NCI-H524 (cell line): Measurements from ENCODE around the gene CNNM4.

Source experiments
- DNase-seq, 2 experiments: peaks; one replicate each; lab custom pipeline; 2025; lab: John Stamatoyannopoulos, UW

CNNM4 gene

DNA sequence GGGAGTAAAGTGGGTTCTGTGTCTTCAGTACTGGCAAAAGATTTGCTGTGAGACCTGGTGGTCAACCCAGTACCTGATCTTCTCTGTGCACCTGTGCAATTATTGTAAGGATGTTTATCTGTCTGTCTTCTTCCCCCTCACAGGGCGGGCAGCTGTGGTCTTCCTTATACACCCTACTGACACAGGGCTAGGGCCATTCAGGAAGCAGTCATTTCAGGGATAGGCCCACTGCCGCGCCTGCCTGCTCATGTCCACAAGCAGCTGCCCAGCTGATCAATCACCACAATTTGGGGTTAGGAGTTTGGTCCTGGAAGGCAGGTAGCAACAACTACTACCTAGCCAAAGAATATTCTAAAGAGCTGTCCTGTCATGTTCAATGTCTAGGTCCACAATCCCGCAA is 1.2 kb upstream of the CNNM4 start:
- DNase-seq = no peak

DNA sequence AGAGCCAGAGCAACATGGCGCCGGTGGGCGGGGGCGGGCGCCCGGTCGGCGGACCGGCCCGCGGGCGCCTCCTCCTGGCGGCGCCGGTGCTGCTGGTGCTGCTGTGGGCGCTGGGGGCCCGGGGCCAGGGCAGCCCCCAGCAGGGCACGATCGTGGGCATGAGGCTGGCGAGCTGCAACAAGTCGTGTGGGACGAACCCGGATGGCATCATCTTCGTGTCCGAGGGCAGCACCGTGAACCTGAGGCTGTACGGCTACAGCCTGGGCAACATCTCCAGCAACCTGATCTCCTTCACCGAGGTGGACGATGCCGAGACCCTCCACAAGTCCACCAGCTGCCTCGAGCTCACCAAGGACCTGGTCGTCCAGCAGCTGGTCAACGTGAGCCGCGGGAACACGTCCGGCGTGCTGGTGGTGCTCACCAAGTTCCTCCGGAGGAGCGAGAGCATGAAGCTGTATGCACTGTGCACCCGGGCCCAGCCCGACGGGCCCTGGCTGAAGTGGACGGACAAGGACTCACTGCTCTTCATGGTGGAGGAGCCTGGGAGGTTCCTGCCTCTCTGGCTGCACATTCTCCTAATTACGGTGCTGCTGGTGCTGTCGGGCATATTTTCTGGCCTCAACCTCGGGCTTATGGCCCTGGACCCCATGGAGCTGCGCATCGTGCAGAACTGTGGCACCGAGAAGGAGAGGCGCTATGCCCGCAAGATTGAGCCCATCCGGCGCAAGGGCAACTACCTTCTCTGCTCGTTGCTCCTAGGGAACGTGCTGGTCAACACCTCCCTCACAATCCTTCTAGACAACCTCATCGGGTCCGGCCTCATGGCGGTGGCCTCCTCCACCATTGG is 507 bp downstream of the CNNM4 start:
- DNase-seq = no peak

DNA sequence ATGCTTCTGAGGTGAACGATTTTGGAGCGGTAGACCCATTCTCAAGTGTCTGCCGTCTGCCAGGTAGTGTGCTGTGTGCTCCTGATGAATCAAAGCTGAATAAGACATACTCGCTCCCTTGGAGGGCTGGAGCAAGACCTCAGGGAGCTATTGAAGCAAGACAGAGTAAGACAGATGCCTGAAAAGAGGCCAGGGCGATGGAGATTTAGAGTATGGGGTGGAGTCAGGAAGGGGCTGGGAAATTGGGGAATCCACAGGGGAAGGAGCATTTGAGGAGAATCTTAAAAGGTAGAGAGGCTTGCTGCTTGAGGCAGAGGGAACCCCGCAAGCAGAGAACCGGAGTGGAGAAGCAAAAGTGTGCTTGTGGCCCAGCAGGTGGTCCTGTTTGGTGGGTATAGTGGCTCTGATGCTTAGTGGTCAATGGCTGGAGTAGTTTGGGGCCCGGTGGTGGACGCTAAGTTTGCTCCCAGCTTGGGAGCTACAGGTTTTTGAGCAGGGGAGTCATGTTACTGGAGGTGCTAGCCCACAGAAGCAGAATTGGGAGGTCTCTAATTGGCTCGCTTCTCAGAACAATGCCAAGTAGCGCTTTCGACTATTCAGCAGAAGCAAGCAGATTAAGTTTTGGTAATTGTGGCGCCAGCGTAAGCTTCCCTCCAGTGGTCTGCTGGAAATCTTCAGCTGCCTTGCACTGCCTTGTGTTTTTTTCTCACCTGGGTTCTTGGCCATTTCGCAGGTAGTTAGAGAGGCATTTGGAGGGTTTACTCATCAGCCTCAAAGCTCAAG is 2.0 kb downstream of the CNNM4 start:
- peak; percentile 50 to 67 for DNase-seq

DNA sequence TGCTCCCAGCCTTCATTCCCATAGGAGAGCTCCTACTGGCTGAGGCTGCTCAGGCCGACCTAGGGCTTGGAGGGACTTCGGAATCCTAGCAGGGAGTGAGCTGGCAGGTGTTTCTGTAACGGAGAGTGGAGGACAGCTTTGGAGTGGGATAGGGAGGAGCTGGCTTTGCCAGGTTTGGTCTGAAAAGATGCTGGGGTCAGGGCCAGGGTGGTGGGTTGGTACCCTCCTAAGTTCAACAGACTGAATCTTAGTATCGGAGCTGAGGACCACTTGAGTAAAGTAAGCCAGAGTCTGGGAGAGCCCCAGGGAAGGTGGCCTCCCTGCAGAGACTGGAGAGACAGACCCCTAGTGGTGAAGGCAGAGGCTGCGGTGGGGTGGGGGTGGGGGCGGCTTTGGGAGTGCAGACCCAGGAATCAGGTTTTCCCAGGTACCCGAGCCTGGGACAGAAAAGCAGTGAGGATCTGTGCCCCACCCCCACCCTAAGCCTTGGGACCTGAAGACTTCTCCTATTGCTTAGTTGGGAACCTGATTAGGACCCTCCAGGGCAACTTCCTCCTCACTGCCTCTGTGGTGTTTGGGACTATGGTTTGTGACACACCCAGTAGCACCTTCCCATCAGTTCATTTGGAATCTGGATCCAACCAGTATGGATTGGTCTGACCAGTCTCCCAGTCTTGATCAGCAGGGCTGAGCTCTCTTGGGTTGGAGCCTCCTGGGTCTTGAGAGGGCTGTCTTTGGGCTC is 3.0 kb downstream of the CNNM4 start:
- peak in 1 of 2 experiments; percentile 63 for DNase-seq

DNA sequence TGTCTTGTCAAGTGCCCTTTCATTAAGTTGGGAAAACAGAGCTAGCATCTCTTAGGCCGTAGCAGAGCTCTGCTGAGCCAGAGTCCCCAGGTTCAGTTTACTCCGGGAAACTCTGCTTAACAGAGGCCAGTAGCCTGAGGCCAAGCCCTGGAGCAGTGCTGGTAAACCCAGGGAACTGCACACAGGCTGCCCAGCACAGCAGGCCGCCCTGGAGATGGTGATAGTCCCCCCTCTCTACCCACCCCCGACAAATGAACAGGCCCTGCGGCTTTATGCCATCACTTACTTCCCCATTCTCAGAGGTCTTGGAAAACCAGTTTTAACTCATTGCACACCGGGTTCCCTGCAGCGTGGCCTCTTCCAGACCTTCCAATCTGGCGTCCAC is 3.5 kb downstream of the CNNM4 start:
- DNase-seq = no peak

DNA sequence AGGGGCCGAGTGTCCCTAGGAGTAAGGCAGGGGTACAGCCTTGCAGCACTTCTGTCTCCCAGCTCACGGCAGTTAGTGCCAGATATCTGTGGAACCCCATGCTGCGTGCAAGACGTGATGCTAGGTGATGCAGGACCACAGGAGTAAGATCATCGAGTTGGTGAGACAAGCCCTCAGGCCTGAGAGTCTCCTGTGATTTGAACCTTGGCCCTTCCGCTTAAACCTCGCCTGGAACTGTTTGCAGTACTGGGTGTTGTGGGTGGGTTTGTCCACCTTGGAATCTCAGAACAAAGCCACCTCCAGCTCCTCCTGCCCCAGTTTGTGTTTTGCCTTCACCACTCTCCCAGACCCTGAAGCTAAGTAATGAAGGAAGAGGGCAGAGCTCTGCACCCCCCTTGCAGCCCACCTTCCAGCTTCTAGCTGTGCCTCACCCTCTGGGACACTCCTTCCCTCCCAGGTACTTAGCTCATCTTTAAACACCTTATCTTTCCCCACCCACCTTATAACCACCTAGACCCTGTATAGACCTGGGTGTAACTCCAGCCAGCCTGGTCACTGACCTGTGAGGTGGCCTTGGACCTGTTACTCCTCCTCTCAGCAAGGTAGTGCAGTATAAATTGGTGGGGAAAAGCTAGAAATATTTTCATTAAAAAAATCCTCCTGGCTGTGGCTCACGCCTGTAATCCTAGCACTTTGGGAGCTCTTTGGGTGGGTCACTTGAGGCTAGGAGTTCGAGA is 6.6 kb downstream of the CNNM4 start:
- DNase-seq = no peak

DNA sequence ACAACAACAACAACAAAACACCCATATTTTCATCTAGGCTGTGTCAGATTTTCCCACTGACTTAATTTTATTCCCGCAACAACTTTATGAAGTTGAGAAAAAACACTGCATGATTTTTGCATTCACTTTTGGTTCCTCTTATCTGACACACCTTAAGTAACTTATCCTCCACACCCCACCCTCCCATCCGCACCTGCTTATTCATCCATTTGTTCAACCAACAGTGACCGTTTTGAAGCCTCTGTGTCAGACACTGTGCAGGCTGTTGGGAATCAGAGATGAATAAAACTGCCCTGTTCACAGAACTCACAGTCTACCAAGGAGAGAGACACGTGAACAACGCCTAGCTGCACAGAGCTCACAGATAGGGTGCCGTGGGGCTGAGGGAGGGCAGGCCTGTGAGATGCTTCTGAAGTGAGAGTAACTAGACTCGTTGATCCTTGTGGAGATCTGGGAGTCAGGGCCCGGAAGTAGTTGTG is 7.4 kb downstream of the CNNM4 start:
- no peak for DNase-seq

DNA sequence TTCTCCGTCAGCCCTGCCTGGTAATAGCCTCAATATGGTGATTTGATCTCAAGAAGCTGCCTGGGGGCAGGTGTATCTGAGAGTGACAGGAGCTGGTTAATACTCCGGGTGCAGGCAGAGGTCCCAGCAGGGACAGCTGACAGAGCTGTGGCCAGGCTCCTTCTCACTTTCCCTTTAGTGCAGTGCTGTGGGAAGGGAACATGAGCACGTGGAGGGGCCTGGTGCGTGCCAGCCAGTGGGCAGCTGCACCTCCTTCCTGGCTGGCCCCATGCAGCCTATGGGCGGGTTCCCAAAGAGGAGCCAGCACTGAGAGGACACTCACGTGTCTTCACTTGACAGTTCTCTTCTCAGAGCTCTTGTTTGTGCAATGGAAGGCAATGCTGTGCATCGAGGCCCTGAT is 9.1 kb downstream of the CNNM4 start:
- DNase-seq = no peak

DNA sequence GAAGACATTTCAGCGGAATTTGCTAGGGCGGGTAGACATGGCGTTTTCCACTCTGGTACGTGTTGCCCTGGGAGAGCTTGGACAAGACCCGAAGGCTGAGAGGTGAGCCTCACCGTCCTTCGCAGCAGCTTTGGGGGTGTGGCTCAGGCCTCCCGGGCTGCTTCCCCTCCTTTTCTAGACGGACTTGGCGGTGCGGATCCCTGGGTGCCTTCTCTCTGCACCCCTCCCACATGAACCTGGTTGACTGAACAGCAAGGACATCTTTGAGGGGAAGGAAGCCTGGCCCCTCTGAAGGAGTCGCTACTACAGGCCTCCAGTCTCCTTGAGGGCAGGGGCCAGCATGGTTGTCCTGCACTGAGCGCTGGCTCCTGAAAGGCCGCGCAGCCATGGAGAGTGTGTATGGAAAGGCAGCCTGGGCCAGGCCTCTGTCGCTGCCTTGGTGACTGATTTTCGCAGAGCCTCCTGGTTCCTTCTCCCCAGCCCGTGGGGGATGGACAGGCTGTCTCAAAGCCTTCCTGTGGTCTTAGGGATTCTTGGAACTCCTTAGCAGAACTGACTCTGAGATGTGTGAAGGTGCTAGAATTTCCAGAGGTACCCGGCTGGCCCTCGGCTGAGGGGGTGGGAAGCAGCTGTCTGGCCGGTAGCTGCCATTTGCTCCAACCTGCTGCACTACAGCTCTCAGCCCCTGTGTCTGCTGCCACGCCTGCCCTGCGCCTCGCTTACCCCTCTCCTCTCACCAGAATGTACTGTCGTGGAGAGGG is 9.9 kb downstream of the CNNM4 start:
- no peak for DNase-seq

DNA sequence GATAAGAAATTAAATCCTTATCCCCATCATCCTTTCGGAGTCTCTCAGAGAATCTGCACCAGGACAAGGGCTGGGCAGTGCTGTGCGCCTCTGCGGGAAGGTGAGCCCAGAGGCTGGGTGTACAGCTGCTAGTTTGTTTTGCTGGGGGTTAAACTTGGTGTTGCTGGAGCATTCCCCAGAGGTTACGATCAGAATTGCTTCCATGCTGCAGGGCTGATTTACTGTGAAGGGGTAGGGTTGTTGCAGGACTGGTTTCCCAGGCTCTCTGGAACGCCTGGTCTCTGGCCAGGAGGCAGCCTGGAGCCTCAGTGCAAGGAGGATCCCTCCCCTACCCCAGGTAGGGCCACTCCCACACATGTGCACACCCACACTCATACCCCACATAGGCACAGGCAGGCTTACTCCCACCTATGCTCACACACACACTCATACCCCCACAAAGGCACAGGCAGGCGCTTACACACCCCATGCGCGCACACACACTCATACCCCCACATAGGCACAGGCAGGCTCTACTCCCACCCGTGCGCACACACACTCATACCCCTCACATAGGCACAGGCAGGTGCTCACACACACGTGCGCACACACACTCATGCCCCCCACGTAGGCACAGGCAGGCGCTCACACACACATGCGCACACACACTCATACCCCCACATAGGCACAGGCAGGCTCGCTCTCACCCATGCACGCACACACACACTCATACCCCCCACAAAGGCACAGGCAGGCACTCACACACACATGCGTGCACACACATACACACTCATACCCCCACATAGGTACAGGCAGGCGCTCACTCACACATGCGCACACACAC is 11.3 kb downstream of the CNNM4 start:
- DNase-seq = no peak

DNA sequence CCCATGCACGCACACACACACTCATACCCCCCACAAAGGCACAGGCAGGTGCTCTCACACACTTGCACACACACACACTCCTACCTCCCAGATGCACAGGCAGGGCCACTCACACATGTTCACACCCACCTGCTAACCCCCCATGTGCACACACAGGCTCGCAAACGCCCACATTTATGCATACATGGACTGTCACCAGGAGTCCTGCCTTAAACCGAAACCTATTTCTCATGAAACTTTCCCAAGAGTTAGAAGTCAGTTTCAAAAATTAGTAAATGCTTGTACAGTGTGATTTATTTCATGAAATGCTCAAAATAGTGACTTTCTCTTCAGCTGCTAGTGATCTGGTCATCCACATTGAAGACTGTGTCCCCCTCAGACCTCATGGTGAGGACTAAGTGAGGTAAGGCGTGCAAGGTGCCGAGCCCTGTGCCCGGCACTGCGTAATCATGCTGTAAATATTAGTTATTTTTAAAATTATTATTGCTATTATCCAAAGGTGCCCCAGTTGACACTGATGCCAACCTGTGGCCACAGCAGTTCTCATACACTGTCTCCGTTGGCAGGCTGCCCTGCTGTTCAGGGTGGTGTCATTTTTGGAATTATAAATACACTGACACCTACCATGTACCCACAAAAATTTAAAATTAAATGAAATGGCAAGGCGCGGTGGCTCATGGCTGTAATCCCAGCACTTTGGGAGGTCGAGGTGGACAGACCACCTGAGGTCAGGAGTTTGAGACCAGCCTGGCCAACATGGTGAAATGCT is 12.4 kb downstream of the CNNM4 start:
- DNase-seq = no peak

DNA sequence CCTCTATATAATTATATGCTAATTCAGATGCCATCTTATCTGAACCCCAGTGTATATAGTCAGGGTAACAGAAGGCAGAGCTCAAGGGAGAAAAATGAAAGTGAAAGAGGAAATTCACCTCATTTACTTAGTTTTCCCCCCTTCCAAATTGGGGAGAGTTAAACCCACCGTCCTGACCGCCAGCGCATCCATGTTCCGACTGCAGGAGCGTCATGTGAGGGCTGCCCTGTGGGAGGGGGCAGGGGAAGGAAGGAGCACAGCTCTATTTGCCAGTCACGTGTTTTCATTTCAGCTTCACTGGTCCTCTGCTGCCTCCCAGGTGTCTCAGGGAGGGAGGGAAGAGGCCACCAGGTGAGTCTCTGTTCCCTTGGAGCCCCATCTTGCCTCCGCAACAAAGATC is 13.2 kb downstream of the CNNM4 start:
- no peak for DNase-seq

DNA sequence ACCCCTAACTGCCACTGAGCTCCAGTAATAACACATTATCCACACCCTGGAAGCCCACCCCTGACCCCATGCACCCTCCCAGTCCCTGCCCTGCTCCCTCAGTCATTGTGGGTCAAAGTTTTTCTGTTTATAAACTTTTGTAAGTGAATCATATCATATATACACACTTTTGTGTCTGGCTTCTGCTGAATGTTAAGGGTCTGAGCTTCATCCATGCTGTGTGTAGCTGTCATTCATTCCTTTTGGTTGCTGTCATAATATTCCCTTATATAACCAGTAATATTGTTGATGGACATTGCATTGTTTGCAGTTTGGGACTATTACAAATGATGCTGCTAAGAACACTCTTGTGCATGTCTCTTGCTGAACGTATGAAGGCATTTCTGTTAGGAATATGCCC is 14.5 kb downstream of the CNNM4 start:
- DNase-seq = no peak

DNA sequence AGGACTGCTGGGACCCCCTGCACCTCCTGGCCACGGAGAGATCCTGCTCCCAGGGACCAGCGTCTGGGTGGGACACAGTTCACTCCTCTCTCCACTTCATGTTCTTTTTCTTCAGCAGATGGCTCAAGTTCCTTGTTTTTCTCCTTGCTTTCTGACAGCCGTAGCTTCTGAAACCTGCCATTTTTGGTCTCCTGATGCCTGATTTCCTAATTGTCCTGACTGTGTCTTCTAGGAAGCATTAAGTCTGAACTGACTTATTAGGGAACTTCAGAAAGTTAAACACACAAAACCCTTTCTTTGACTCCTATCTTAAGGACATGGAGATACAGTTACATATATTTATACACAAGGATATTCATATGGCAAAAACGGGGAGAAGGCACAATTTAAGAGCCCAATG is 22.7 kb downstream of the CNNM4 start:
- no peak for DNase-seq

DNA sequence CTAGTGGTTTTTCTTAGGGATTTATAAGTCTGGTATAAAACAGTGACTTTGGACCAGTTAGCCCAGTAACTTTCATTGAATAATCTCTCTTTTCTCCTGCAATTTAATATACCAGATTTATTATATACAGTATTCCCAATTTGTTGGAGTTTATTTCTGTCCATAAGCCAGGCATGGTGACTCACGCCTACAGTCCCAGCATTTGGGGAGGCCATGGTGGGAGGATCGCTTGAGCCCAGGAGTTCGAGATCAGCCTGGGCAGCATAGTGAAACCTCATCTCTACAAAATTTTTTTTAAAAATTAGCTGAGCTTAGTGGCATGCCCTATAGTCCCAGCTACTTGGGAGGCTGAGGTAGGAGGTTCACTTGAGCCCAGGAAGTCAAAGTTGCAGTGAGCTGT is 26.7 kb downstream of the CNNM4 start:
- no peak for DNase-seq

DNA sequence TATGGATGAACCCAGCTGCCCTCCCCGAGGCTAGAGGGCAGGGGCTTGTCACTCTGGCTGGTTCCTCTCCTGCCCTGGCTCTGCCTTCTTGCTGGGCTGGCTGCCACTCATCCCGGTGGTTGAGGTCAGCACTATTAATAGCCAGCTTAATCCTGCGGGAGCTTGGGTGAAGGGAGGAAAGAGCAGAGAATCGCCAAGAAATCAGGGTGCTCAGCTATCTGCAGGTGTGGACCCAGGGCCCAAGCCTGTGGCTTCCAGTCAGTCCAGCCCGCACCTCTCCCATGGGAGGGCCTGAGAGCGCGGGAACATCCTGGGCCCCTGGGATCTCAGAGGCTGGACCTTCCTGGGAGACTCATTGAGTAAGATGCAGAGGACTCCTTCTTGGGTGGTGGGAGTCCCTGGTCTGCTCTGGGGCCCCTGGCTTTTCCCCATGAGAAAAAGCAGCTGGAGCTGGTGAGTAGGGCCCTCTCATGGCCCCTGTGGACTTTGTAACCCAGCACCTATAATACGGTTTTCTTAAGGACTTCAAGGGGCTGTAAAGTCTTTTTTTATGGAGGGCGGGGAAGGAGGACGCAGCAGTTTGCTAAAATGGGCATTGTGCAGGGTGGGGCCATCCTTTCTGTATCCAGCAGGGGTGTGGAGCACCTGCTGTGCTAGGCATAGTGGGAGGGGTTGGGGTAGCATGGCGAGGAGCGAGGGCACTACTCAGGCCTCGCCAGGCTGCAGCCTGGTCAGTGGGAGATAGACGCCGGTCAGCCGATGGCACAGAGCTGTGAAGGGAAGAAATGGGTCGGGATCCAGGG is 27.9 kb downstream of the CNNM4 start:
- DNase-seq = peak; percentile 74 to 85

DNA sequence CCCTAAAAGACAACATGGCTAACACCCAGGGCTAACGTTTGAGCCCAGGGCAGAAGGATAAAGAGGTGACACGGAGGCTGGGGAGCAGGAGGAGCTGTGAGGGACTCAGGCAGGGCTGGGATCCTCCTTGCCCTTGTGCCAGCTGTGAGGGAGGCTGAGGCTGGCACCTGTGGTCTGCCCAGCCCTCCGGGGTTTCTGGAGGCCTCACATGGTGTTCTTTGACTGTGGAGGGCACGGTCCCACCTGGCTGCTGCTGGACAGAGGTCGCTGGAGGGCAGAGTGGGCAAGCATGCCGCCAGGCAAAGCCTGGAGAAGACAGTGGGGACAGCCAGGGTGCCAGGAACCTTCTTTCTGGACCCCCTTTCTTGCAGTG is 28.5 kb downstream of the CNNM4 start:
- no peak for DNase-seq
